ENCODE measurements around the gene MAPK8IP3. TPM values are rescaled to one million over a fixed set of nuclear protein-coding genes. Genes with fewer than 3 reads are reported as not detected.

The MAPK8IP3 gene
- total RNA-seq, 1 experiment from 2014 or later, result 72.3 TPM

DNA sequence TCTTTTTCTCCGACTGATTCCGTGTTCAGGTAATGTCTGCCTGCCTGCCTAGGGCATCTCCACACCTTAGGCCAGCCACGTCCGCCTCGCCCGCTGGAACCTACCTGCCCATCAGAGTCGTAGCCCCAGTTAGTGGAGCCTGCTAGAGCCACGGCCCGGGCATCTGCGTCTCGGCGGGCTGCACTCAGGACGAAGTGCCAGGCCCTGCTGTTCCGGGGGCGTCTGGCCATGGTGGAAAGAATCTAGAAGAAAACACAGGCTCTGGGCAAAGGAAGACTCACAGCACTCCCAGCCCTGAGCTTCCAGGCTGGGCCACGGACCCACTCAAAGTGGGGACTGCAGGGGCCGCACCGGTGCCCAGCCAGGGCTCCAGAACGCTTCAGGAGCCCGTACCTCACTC, 75.3 kb downstream of the MAPK8IP3 start:
- no peak for ATAC-seq
- Mint-ChIP-seq H3K27ac (0 out of 2 replicates have a peak overlapping the region, but pooled peaks have one; percentile 60), H3K4me3 (peak overlapping the region; percentile 81), H3K36me3 (no peaks in the 10 kb centered on the region), H3K9me3 (no peaks in the 10 kb centered on the region), H3K27me3 (ENCODE audit: low read depth) (no peaks in the 10 kb centered on the region), H3K4me1 (peaks cover 7% of the 10 kb centered on the region)
- ChIA-PET POLR2A (interaction anchor here (2.6 kb wide), 1 partner anchor 10 kb away, joined by 11 read pairs; the partner anchor contains the start of gene NME3), CTCF (interaction anchor here (0.7 to 2.1 kb wide), 6 partner anchors 8 to 160 kb away, joined by 3 to 37 read pairs (median 7); partner anchors contain the start of genes EME2, FAHD1, HAGH and MRPS34)
- no peak for TF ChIP-seq IRF2 (CRISPR knock-in tag; IDR thresholded peaks at IDR 0.05; ENCODE audit: borderline replicate concordance, low read depth)
- no peak for TF ChIP-seq TCF7 (CRISPR knock-in tag; IDR thresholded peaks at IDR 0.05; ENCODE audit: low read depth)
- TF ChIP-seq TEAD4 (CRISPR knock-in tag; IDR thresholded peaks at IDR 0.05), result no peak
- TF ChIP-seq, protein P1, sequence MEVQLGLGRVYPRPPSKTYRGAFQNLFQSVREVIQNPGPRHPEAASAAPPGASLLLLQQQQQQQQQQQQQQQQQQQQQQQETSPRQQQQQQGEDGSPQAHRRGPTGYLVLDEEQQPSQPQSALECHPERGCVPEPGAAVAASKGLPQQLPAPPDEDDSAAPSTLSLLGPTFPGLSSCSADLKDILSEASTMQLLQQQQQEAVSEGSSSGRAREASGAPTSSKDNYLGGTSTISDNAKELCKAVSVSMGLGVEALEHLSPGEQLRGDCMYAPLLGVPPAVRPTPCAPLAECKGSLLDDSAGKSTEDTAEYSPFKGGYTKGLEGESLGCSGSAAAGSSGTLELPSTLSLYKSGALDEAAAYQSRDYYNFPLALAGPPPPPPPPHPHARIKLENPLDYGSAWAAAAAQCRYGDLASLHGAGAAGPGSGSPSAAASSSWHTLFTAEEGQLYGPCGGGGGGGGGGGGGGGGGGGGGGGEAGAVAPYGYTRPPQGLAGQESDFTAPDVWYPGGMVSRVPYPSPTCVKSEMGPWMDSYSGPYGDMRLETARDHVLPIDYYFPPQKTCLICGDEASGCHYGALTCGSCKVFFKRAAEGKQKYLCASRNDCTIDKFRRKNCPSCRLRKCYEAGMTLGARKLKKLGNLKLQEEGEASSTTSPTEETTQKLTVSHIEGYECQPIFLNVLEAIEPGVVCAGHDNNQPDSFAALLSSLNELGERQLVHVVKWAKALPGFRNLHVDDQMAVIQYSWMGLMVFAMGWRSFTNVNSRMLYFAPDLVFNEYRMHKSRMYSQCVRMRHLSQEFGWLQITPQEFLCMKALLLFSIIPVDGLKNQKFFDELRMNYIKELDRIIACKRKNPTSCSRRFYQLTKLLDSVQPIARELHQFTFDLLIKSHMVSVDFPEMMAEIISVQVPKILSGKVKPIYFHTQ (CRISPR knock-in tag; IDR thresholded peaks at IDR 0.05), result no peak
- no peak for TF ChIP-seq ZNF232 (CRISPR knock-in tag; IDR thresholded peaks at IDR 0.05)
- TF ChIP-seq, protein P2, sequence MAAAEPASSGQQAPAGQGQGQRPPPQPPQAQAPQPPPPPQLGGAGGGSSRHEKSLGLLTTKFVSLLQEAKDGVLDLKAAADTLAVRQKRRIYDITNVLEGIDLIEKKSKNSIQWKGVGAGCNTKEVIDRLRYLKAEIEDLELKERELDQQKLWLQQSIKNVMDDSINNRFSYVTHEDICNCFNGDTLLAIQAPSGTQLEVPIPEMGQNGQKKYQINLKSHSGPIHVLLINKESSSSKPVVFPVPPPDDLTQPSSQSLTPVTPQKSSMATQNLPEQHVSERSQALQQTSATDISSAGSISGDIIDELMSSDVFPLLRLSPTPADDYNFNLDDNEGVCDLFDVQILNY (CRISPR knock-in tag; IDR thresholded peaks at IDR 0.05), result no peak
- TF ChIP-seq, protein P3, sequence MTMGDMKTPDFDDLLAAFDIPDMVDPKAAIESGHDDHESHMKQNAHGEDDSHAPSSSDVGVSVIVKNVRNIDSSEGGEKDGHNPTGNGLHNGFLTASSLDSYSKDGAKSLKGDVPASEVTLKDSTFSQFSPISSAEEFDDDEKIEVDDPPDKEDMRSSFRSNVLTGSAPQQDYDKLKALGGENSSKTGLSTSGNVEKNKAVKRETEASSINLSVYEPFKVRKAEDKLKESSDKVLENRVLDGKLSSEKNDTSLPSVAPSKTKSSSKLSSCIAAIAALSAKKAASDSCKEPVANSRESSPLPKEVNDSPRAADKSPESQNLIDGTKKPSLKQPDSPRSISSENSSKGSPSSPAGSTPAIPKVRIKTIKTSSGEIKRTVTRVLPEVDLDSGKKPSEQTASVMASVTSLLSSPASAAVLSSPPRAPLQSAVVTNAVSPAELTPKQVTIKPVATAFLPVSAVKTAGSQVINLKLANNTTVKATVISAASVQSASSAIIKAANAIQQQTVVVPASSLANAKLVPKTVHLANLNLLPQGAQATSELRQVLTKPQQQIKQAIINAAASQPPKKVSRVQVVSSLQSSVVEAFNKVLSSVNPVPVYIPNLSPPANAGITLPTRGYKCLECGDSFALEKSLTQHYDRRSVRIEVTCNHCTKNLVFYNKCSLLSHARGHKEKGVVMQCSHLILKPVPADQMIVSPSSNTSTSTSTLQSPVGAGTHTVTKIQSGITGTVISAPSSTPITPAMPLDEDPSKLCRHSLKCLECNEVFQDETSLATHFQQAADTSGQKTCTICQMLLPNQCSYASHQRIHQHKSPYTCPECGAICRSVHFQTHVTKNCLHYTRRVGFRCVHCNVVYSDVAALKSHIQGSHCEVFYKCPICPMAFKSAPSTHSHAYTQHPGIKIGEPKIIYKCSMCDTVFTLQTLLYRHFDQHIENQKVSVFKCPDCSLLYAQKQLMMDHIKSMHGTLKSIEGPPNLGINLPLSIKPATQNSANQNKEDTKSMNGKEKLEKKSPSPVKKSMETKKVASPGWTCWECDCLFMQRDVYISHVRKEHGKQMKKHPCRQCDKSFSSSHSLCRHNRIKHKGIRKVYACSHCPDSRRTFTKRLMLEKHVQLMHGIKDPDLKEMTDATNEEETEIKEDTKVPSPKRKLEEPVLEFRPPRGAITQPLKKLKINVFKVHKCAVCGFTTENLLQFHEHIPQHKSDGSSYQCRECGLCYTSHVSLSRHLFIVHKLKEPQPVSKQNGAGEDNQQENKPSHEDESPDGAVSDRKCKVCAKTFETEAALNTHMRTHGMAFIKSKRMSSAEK (CRISPR knock-in tag; IDR thresholded peaks at IDR 0.05; ENCODE audit: borderline replicate concordance), result no peak
- TF ChIP-seq SMAD3 (CRISPR knock-in tag; IDR thresholded peaks at IDR 0.05; ENCODE audit: borderline replicate concordance), result no peak
- TF ChIP-seq ZNF423 (CRISPR knock-in tag; IDR thresholded peaks at IDR 0.05), result no peak
- TF ChIP-seq, protein P4, sequence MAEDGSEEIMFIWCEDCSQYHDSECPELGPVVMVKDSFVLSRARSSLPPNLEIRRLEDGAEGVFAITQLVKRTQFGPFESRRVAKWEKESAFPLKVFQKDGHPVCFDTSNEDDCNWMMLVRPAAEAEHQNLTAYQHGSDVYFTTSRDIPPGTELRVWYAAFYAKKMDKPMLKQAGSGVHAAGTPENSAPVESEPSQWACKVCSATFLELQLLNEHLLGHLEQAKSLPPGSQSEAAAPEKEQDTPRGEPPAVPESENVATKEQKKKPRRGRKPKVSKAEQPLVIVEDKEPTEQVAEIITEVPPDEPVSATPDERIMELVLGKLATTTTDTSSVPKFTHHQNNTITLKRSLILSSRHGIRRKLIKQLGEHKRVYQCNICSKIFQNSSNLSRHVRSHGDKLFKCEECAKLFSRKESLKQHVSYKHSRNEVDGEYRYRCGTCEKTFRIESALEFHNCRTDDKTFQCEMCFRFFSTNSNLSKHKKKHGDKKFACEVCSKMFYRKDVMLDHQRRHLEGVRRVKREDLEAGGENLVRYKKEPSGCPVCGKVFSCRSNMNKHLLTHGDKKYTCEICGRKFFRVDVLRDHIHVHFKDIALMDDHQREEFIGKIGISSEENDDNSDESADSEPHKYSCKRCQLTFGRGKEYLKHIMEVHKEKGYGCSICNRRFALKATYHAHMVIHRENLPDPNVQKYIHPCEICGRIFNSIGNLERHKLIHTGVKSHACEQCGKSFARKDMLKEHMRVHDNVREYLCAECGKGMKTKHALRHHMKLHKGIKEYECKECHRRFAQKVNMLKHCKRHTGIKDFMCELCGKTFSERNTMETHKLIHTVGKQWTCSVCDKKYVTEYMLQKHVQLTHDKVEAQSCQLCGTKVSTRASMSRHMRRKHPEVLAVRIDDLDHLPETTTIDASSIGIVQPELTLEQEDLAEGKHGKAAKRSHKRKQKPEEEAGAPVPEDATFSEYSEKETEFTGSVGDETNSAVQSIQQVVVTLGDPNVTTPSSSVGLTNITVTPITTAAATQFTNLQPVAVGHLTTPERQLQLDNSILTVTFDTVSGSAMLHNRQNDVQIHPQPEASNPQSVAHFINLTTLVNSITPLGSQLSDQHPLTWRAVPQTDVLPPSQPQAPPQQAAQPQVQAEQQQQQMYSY (CRISPR knock-in tag; IDR thresholded peaks at IDR 0.05), result no peak
- TF ChIP-seq, protein P5, sequence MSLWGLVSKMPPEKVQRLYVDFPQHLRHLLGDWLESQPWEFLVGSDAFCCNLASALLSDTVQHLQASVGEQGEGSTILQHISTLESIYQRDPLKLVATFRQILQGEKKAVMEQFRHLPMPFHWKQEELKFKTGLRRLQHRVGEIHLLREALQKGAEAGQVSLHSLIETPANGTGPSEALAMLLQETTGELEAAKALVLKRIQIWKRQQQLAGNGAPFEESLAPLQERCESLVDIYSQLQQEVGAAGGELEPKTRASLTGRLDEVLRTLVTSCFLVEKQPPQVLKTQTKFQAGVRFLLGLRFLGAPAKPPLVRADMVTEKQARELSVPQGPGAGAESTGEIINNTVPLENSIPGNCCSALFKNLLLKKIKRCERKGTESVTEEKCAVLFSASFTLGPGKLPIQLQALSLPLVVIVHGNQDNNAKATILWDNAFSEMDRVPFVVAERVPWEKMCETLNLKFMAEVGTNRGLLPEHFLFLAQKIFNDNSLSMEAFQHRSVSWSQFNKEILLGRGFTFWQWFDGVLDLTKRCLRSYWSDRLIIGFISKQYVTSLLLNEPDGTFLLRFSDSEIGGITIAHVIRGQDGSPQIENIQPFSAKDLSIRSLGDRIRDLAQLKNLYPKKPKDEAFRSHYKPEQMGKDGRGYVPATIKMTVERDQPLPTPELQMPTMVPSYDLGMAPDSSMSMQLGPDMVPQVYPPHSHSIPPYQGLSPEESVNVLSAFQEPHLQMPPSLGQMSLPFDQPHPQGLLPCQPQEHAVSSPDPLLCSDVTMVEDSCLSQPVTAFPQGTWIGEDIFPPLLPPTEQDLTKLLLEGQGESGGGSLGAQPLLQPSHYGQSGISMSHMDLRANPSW (CRISPR knock-in tag; conservative IDR thresholded peaks at IDR 0.05; ENCODE audit: low read depth), result no peak
- TF ChIP-seq GABPB1 (CRISPR knock-in tag; IDR thresholded peaks at IDR 0.05), result no peak
- TF ChIP-seq, protein P6, sequence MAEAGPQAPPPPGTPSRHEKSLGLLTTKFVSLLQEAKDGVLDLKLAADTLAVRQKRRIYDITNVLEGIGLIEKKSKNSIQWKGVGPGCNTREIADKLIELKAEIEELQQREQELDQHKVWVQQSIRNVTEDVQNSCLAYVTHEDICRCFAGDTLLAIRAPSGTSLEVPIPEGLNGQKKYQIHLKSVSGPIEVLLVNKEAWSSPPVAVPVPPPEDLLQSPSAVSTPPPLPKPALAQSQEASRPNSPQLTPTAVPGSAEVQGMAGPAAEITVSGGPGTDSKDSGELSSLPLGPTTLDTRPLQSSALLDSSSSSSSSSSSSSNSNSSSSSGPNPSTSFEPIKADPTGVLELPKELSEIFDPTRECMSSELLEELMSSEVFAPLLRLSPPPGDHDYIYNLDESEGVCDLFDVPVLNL (CRISPR knock-in tag; IDR thresholded peaks at IDR 0.05; ENCODE audit: borderline replicate concordance, low read depth), result no peak
- no peak for TF ChIP-seq ETV6 (CRISPR knock-in tag; IDR thresholded peaks at IDR 0.05)
- no peak for TF ChIP-seq NFYB (CRISPR knock-in tag; conservative IDR thresholded peaks at IDR 0.05; ENCODE audit: low read depth)
- DNase-seq (ENCODE audit: low spot score), result no peak
